ENCODE measurements around the gene OR2G3.

DNA sequence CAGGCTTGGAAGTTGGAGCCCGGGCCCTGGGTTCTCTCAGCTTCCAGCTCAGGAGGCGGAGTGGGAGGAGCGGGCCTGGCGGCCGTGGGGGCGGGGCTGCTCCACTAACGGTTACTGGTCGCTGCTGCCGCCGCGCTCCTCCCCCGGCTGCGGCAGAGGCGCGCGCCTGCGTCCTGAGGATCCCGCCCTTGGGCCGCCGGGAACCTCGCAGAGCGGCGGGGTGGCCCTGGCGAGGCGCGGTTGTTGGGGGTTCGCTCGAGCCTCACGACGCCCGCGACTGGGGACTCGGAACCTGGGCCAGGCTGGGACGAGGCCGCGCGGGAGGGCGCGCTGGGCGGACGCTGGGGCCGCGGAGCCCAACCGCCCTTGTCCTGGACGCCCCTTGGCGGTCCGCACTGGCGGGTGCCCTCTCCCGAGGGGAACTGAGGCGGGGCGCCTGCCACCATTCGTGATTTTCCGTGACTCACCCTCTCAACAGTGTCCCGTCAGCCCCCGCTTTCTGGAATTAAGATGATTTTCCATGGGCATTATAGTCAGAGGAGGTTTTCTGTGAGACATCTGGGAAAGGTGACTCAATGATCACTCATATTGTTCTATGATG, 34.1 kb downstream of the OR2G3 start:
- peak in 1 of 3 donors; percentile 45 for TF ChIP-seq POLR2AphosphoS5 (IDR thresholded peaks at IDR 0.05)
- TF ChIP-seq, protein P1, sequence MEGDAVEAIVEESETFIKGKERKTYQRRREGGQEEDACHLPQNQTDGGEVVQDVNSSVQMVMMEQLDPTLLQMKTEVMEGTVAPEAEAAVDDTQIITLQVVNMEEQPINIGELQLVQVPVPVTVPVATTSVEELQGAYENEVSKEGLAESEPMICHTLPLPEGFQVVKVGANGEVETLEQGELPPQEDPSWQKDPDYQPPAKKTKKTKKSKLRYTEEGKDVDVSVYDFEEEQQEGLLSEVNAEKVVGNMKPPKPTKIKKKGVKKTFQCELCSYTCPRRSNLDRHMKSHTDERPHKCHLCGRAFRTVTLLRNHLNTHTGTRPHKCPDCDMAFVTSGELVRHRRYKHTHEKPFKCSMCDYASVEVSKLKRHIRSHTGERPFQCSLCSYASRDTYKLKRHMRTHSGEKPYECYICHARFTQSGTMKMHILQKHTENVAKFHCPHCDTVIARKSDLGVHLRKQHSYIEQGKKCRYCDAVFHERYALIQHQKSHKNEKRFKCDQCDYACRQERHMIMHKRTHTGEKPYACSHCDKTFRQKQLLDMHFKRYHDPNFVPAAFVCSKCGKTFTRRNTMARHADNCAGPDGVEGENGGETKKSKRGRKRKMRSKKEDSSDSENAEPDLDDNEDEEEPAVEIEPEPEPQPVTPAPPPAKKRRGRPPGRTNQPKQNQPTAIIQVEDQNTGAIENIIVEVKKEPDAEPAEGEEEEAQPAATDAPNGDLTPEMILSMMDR (IDR thresholded peaks at IDR 0.05): no peak

All from breast epithelium (tissue), 3 donors.